HG03039 (cell line): ENCODE measurements around the gene IKZF1.
A peak's percentile ranks its signal among the peaks of the same experiment; 100 is the strongest.

Source experiments
- ATAC-seq: cut with Tn5 transposase; IDR thresholded peaks from one replicate; pipeline ENCODE4 v1.9.1; 2021; ENCODE audit warnings: mild to moderate bottlenecking, moderate library complexity; ENCODE audit not compliant: unreplicated experiment

Gene IKZF1

DNA sequence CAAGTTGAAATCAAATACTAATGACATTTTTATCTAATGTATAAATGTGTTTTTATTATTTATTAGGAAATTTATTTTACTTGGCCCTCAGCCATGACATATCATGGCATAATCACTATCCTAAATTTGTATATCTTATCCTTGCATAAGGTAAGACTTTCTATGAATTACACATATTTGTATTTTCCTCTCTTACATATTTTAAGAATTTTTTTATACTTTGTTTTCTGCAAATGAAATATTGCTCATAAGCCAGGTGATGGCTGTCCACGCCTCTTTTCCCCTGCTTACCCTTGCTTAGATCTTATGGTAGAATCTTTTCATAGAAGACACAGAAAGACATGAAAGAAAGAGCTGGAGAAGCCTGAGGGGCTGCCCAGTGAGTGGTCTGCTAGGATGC is 48.2 kb downstream of the IKZF1 start:
- no peak for ATAC-seq

DNA sequence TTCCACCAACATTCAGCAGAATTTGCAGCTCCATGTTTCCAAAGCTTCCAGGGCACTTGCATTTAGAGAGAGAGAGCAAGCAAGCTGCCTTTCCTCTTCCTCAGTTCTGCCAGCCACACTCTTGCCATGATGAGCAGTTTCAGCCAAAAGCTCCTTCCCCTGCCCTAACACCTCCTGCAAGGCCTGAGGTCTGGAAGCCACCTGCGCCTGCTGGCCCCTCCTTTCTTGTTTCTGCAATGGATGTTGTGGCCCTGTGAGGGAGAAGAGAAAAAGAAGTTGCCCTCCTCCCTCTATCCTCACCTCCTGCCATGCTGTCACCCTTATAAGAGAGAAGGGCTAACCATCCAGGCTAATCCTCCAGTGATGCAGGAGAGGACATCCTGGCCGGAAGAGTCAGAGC is 48.7 kb downstream of the IKZF1 start:
- ATAC-seq = no peak

DNA sequence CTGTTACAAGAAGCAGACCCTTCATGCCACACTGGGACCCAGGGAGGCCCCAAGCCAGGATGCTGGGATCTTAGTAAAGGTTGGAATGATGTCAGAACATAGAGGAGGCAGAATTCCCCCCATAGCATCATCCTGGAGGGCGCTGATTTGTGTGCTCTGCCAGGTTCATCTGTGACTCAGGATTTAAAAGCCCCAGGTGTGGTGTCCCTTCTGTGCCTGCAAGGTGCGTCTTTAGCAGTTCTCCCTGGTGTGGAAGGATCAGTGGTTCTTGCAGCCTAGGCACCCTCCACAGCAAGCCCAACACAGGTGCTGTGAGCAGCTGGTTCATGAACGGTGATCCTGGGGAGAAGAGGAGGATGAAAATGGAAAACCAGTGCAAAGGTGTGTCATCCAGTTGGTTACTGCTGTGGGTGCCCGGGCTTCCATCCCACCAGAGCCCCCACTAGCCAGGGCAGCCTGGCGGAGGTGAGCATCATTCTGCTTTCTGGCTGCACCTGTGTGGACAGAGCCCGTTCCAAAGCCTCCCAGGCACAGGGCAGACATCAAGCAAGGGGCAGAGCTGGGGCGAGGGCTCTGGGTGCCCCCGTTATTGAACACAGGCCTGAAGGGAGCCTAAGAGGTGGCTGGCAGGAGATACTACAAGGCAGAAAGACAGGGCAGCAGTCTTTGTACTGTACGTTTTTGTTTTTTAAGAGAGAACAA is 49.5 kb downstream of the IKZF1 start:
- ATAC-seq = no peak

DNA sequence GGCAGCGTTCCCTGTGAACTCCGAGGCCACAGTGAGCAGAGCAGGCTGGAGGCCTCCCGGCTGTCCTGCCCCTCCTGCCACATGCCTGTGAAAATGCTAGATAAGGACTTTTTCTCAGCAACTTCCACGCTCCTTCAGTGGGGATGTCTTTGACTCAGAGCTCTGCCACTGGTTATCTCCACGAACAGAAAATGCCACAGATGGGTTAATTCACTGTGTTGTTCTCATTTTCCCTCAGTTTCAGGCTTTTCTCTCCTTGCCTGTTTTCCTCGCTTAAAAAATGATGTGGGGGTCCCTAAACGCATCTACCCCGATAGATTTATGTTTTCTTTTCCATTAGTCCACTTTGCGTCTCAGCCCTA is 51.3 kb downstream of the IKZF1 start:
- ATAC-seq = no peak

DNA sequence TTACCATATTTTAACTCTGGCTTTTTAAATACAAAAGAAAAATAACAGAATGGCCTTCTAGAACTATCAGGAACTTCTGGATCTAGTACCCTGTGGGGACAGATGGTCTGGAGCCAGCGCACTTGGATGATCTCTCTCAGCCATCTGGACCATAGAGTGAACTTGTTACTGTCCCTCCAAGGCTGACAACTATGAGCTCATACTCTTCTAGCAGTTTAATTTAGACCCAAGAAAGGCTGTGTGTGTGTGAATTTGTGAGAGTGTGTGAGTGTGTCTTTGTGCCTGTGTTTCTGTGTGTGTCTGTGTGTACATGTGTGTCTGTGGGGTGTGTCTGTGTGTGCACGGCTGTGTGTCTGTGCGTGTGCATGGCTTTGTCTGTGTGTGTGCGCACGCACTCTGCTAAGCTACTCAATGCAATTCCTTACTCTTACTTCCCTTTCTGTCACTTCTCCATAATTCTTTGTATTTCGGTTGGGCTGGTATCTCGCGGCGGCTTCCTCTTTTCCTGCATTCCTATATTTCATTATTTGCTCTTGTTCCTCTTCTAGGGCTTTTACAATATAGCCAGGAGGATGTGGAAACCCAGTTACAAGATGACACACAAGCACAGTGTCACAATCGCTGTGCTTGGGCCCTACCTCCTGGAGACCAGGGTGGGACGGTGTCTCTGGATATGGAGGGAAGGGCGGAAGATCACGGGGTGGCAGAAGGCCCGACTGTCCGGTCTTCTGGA is 51.9 kb downstream of the IKZF1 start:
- no peak for ATAC-seq

DNA sequence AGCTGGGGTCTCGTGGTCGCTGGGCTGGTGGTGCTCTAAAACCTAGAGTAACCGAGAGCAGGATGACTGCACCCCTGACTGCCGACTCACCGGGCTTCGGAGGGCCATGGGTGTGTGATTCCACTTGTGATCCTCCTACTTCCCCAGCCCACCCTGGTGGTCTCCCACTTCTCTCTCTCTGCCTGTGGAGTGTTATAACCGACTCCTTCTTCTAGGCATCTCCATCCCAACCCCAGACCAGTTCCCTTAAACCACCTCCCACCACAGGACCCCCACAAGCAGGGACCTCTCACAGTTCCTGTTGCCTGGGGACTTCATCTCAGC is 52.4 kb downstream of the IKZF1 start:
- no peak for ATAC-seq

DNA sequence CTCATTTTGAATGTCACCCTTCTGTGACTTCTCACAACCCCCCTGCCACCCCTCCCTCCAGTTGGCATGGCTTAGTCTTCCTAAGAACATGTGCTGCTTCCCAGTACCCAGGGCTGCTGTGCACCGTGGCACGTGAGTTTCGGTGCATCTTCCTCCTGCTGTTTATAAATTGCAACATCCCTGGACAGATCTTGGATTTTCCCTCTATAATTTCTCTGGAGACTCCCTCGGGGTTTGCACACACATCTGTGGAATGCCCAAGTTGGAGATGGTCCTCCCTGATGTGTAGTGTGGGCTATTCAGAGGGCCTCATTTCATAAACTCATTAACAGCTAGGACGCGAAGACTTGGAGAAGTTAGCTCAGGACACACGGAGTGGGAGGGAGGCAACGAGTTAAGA is 52.9 kb downstream of the IKZF1 start:
- no peak for ATAC-seq

DNA sequence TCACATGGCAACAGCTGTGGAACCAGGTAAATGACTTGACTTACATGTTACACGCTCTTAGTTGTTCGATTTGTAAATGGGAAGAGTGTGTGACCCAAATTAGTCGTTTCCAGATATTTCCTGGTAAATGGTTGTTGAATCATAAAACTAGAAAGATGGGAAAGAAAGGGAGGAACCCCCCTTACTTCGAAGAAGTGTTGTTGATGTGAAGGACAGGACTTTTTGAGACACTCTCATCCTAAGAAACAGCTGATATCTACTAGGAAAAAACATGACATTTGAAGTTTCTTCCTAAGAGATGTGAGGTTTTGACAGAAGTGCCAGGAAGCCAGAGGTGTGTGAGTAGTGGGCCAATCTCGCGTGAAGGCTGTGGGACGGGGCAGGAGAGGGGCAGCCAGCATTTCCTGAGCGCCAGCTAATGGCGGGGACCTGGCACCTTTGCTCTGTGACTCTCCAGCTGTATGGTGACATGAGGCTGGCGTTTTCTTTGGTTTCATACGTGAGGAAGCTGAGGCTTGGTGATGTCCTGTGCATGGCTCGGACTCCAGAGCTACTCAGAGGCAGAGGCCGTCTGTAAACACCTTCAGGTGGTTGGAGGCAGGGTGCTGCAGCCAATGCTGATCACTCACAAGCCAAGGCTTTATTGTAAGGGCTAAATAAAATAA is 53.7 kb downstream of the IKZF1 start:
- ATAC-seq = no peak

DNA sequence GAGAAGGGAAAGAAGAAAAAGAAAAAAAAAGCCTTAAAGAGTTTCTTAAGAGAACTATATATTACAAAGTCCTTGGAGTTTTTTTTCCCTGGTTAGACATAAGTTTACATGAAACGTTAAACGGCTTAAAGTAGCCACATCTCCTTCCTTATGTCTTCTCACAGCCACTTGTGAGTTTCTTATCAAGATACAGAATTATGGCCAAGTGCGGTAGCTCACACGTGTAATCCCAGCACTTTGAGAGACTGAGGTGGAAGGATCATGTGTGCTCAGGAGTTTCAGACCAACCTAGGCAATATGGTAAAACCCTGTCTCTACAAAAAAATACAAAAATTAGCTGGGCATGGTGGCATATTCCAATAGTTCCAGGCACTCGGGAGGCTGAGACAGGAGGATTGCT is 54.3 kb downstream of the IKZF1 start:
- ATAC-seq = no peak

DNA sequence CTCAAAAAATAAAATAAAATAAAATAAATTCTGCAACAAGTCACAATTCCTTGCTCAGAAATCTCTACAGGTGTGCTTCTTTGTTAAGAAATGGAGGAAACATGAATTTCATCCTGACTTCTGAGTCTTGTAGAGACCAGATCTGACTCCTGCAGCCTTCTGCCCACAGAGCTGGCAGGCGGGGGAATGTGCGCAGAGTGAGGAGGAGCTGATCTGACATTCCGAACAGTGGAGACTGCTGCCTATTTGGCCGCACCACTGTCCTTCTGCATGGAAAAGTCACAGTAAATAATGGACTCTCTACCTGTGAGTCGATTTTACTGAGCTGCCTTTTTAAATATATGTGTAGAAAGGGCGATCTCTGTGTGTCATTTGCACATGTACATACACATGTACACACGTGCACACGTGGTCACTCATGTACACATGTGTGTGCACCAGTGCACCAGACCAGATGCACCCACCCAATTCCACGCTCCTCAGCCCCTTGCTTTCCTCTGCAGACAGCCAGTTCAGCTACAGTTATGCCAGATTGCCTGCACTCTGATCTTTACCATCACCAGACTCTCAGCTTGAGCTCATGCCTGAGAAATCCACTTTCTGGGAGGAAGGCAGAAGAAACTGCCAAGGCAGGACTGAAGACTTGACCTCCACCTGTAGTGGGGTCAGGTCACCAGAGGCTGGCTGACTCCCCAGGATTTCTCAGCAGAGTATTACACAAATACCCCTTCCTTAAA is 54.9 kb downstream of the IKZF1 start:
- no peak for ATAC-seq

DNA sequence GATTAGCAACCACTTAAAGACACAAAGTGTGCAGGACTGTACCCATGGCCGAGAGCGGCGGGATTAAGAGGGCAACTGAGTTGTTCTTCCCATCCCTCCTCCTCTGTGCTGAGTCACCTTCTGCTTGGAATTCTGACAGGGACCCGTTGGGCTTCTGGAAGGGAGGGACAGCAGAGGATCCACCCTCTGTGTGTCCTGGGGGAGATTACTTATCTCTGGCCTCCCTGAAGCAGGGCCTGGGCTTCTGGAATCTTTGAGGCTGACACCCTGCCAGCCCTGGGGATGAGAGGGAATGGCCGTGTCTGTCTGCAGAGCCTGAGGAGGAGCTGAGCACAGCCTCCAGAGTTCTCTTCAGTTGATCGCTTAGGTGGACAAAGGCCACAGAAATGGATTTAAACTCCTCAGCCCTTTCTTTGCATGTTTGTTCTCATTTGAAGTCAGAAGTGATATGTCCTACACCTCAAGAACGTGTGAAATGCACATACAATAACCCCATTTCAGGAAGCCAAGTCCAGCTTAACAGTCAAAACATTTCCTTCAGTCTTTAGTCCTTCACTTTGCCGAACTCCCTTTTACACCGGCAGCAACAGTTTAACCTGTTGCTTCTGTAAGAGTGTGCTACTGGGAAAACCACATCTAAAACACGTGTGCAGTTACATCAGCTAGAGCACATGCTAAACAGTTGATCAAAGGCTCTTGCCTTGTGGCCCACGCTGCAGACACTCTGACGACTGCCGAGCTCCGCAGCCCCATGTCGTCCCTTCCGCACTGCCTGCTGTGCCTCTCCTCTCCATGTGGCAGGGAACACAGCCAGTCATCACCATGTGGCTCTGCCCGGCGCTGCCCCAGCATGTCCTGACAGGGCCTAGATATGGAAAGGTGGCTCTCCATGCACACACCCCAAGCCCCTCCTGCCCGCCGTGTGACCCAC is 55.7 kb downstream of the IKZF1 start:
- no peak for ATAC-seq

DNA sequence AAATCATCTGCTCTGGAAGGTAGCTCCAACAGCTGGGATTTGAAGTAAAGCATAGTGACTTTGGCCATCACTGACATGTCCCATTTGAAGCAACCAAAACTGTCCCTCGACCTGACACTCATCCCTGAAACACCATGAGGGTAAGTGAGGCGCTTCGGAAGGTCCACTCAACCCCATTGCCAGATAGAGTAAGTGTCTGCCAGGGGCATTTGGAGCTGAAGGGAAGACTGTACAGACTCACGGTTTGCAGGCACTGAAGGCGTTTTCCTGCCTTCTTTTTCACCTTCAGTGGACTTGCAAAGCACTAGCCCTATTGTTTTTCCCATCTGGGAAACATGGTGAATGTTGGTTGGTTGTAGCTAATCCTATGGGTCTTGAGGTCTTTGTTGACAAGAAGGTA is 57.6 kb downstream of the IKZF1 start:
- ATAC-seq = no peak

DNA sequence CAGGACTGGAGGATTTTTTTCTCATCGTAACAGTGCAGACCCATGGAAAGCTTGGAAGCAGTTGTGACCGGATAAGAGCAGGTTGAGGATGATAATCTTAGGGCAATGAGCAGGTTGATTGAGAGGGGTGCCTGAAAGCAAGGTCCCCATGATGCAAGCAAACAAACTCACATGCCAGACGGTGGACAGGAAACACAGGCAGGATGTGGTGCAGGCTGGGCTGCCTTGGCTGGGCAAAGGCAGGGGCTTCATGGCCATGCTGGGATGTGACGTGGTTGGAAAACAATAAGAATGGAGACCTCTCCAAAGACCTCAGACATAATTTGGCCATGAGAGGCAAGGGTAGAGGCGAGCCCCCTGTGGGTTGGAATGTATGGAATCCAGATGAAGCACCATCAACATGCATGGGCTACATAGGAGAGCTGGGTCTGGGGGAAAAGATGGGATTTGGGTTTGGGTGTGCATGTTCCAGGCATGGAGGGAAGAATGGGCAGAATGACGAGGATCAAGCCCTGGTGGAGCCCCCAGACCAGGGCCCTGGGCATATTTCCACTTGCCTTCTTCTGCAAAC is 58.3 kb downstream of the IKZF1 start:
- no peak for ATAC-seq

DNA sequence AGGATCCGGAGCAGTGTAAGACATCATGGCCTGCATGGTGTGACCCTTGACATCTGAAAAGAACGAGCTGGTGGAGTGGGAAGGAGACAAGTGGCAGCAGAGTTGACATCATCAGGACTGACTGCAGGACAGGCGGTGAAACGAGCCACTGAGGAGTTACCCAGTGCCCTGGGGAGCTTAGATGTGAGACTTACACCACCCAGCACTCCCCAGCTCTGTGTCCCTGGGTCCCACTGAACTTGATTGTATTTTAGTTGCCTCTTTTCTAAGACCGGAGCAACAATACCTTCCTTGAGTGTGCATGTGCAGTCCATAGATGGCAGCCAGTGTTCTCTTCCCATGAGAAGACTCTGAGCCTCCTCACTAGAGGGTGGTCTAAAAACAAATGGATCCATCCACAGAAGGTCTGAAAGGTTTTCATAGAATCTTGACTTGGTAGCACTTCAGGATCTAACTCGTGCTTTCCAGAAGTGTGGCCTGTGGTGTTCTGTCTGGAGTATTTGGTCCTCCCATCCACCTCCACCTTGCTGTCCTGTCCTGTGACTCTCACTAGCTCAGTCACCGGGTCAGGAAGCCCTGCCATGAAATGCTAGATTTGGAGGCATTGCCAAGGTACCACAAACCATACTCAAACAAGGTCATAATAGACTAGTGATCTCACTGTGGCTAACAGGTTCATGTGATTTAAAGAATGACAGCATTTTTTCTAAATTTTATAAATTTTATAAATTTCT is 59.0 kb downstream of the IKZF1 start:
- ATAC-seq = no peak

DNA sequence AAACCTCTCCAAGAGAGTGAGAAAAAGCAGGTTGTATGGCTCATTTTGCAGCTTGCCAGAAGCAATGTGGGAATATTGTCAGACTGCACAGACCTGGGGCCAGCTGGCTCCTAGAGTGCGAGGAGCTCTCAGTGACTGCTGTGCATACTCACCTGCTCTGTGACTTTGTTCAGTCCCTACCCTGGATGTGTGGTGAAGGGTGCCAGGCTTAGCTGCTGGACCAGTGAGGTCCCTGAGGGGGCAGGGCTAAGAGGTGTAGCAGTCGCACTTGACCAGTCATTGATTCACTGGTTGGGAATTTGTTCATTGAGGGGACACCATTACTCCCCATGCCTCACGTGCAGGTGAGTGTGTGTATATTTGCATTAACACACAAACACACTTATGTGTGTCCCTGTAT is 60.1 kb downstream of the IKZF1 start:
- no peak for ATAC-seq

DNA sequence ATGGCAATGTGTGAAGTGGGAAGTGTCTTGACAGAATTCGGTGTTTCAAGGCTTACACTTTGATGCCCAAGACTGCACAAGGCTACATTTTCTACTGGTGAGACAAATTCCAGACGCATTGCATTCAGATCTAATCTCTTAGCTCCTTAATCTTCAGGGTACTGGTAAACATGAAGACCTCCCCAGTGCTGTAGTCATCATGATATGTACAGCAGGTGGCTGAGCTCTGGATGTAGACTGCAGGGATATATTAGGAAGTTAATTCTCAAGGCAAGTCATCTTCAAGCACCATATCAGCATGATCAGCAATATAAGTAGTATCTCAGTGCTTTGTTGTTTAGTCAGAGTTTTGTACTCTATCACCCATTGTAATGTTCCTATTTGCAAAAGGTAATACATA is 61.8 kb downstream of the IKZF1 start:
- no peak for ATAC-seq

DNA sequence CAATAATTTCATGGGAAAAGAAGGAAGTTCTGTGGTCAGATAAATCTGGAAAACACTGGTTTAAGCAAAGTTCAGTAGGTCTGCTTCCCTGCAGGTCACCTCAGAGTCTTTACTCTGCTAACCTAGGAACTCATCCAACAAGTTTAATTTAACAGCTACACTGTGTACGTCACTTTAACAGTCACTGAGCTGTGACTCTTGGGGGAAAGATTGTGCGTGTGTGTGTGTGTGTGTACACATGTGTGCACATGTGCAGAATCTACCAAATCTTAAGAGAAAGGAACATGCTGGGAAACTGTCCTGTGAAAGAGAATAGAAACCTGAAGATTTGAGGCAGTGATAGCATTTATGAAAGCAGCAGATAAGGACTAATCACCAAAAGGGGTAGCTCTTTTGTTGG is 62.6 kb downstream of the IKZF1 start:
- ATAC-seq = no peak

DNA sequence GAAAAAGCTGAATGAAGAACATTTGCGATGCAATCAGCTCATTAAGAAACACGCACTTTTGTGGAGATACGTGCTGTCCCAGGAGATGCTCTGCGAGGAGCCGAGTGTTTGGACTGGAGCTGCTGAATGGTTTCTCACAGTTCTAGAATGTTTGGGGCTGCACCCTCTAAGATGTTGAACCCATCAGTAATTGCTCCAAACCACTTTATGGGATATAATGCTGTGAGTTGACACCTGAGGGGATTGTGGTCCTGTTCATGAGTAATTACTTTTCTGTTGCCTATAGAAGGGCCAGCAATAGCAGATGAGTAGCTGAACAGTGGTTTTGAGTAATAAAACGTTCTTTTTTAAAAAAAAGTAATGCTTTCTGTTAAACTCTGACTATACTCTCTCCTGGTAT is 63.1 kb downstream of the IKZF1 start:
- no peak for ATAC-seq

DNA sequence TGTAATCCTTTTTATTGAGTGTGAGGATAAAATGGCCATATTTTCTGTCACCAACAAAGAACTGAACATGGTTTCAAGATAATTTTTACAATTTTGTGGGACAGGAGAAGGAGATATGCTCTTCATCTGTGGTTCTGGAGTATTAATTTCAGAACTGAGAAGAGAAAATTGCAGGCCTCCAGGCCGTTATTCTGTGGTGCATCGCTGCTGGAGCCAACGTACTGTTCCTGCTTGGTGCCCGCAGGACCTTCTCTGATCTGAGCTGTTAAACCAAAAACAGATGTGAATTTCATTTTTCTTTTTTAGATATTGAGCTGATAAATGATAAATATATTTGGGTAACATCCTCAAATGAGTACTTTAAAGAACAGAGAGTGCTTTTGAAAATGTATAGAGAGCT is 63.9 kb downstream of the IKZF1 start:
- peak; percentile 51 for ATAC-seq
